ENCODE measurements around the gene BRS3. TPM values are rescaled to one million over a fixed set of nuclear protein-coding genes. Genes with fewer than 3 reads are reported as not detected.

BRS3 gene
- polyA plus RNA-seq, 6 donors from 2014 or later: not detected

DNA sequence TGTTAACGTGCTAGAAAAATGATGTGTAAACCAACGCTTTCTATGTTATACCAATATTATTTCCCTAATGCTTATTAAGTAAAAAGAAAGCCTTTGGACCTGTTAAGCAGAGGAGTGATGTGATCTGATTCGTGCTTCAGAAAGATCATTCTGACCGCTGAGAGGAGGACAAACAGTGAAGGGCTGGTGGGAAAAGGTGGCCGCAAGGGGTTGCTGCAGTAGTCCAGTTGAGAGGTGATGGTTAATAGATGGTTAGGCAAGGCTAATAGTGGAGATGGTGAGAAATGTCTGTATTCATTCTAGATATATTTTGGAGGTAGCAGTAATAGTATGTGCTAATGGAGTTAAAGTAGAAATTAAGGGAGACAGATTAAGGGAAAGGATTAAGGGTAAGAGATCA lies 31.3 kb downstream of the BRS3 start:
- Mint-ChIP-seq H3K4me1 (no peaks in the 10 kb centered on the region), H3K36me3 (no peaks in the 10 kb centered on the region), H3K4me3 (no peak overlapping the region), H3K27ac (no peak overlapping the region), H3K9me3 (peaks cover 0 to 5% (median 0%) of the 10 kb centered on the region in 7 donors), H3K27me3 (no peaks in the 10 kb centered on the region)
- ATAC-seq (ENCODE audit: low read depth in 2 of 2) (no peak), DNase-seq (no peak)

DNA sequence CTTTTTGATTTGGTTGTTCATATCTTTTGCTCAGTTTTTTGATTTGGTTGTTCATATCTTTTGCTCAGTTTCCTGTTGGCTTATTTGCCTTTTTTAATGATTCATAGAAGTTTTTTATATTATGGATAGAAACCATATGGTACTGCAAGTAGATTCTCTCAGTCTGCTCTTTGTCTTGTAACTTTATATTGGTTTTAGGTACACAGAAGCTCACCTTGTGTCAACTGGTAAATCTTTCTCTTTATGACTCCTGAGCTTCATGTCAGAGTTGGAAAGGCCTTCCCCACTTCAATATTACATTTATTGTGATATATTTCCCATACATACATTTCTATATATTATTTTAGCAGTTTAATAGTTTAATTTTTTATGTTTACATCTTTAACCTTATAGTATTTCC lies 36.0 kb downstream of the BRS3 start:
- ATAC-seq (ENCODE audit: low read depth in 2 of 2): no peak
- no peaks in the 10 kb centered on the region for H3K36me3 Mint-ChIP-seq
- no peak overlapping the region for H3K4me3 Mint-ChIP-seq

GRCh38 chrX:136525738-136526606 lies 38.2 kb downstream of the BRS3 start:
- H3K4me3 Mint-ChIP-seq: no peak overlapping the region
- no peak for DNase-seq
- peaks cover 0 to 3% (median 0%) of the 10 kb centered on the region in 3 donors for H3K4me1 Mint-ChIP-seq
- no peak overlapping the region for H3K27ac Mint-ChIP-seq
- peaks cover 0 to 20% (median 0%) of the 10 kb centered on the region in 3 donors for H3K27me3 Mint-ChIP-seq
- H3K36me3 Mint-ChIP-seq: no peaks in the 10 kb centered on the region
- ATAC-seq (ENCODE audit: low read depth in 2 of 2): no peak
- H3K9me3 Mint-ChIP-seq: peaks cover 0 to 4% (median 0%) of the 10 kb centered on the region in 7 donors

More for the DNA sequence above, 36.0 kb downstream of the BRS3 start:
- no peak for DNase-seq
- Mint-ChIP-seq H3K27me3 (peaks cover 0 to 17% (median 0%) of the 10 kb centered on the region in 3 donors), H3K4me1 (no peaks in the 10 kb centered on the region), H3K9me3 (peaks cover 0 to 2% (median 0%) of the 10 kb centered on the region in 7 donors), H3K27ac (peak overlapping the region in 1 of 6 donors; percentile 19)

- Mint-ChIP-seq H3K36me3 (no peaks in the 10 kb centered on the region), H3K27ac (peak overlapping the region in 1 of 6 donors; percentile 36)
Observed at GRCh38 chrX:136528645-136529315, 41.0 kb downstream of the BRS3 start.

DNA sequence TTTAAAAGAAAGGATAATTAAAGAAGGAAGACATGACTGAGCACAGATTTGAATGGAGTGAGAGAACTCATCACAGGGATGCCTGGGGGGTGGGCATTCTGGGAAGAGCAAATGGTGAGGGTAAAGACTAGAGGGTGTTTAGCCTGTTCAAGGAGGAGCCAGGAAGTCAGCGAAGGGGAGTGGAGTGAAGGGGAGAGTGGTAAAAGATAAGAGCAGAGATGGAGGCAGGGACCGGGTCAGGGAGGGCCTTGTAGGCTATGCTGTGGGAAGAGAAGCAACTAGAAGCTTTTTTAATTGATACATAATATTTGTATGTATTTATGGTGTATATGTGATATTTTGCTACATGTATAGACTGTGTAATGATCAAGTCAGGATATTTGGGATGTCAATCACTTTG lies 42.0 kb downstream of the BRS3 start:
- Mint-ChIP-seq H3K36me3 (no peaks in the 10 kb centered on the region), H3K27ac (no peak overlapping the region), H3K27me3 (peaks cover 0 to 20% (median 0%) of the 10 kb centered on the region in 3 donors), H3K4me3 (no peak overlapping the region), H3K4me1 (peaks cover 0 to 3% (median 0%) of the 10 kb centered on the region in 3 donors), H3K9me3 (peaks cover 0 to 4% (median 0%) of the 10 kb centered on the region in 7 donors)
- ATAC-seq (ENCODE audit: low read depth in 2 of 2): no peak
- DNase-seq: no peak

More at GRCh38 chrX:136528645-136529315, 41.0 kb downstream of the BRS3 start:
- no peak for DNase-seq
- Mint-ChIP-seq H3K27me3 (peaks cover 0 to 20% (median 0%) of the 10 kb centered on the region in 3 donors), H3K4me3 (no peak overlapping the region), H3K9me3 (peaks cover 0 to 4% (median 0%) of the 10 kb centered on the region in 7 donors), H3K4me1 (peaks cover 0 to 3% (median 0%) of the 10 kb centered on the region in 3 donors)
- ATAC-seq (ENCODE audit: low read depth in 2 of 2): no peak

DNA sequence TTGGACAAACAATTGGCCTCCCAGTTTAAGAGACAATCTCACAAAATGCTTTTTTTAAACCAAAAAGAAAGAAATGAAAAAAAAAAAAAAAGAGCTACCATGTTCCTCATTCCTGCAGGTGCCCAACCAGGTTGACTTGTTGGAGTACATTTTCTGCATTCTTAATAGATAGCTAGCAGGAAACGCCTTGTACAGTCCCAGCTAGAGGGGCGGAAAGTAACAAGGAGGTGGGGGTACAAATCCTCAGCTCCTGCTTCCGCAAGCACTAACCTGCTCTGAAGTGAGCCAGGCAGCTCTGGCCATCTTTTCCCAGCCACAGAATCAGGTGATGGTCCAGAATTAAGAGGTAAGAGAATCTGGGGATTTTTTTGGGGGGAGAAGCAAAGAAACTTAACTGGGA lies 44.2 kb downstream of the BRS3 start, which contains the start of gene VGLL1:
TSS of gene VGLL1 (plus strand) at position 265 of the 400 bp plus-strand sequence. CDS start 3,806 bp downstream, outside the sequence.
- Mint-ChIP-seq H3K36me3 (no peaks in the 10 kb centered on the region), H3K4me3 (no peak within 1 kb of the TSS), H3K27me3 (peaks cover 0 to 20% (median 6%) of the 10 kb centered on the region in 3 donors), H3K27ac (peak within 1 kb of the TSS in 1 of 6 donors; percentile 48), H3K9me3 (peaks cover 0 to 4% (median 0%) of the 10 kb centered on the region in 7 donors), H3K4me1 (peaks cover 0 to 3% (median 0%) of the 10 kb centered on the region in 3 donors)
- DNase-seq (no peak), ATAC-seq (ENCODE audit: low read depth in 2 of 2) (no peak)

GRCh38 chrX:136534131-136534530 lies 46.4 kb downstream of the BRS3 start:
- no peaks in the 10 kb centered on the region for H3K9me3 Mint-ChIP-seq
- no peak overlapping the region for H3K4me3 Mint-ChIP-seq
- H3K36me3 Mint-ChIP-seq: no peaks in the 10 kb centered on the region
- no peak for DNase-seq
- H3K27ac Mint-ChIP-seq: no peak overlapping the region
- H3K27me3 Mint-ChIP-seq: peaks cover 0 to 6% (median 3%) of the 10 kb centered on the region in 3 donors
- no peak for ATAC-seq (ENCODE audit: low read depth in 2 of 2)
- H3K4me1 Mint-ChIP-seq: peaks cover 0 to 3% (median 0%) of the 10 kb centered on the region in 3 donors

DNA sequence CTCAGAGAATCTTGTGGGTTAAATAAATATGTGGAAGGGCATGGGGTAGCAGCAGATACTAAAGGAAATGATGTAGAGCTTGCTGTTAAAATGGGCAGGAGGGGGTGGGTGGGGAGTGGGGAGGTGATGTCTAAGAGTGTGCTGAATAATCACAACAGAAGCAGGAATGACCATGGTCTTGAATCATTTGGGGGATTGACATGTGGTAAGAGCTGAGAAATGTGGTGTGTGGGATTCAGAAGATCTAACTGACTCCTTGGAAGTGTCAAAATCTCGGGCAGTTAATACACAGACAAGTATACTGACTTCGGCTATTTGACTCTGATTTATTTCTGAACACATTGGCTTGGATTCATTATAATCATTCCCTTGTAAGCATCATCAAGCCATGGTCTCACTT lies 51.1 kb downstream of the BRS3 start:
- DNase-seq: no peak
- ATAC-seq (ENCODE audit: low read depth in 2 of 2): no peak
- Mint-ChIP-seq H3K4me1 (no peaks in the 10 kb centered on the region), H3K9me3 (no peaks in the 10 kb centered on the region), H3K4me3 (no peak overlapping the region), H3K36me3 (no peaks in the 10 kb centered on the region), H3K27me3 (peaks cover 0 to 19% (median 6%) of the 10 kb centered on the region in 3 donors), H3K27ac (no peak overlapping the region)

- no peak for ATAC-seq (ENCODE audit: low read depth in 2 of 2)
- no peaks in the 10 kb centered on the region for H3K9me3 Mint-ChIP-seq
- no peaks in the 10 kb centered on the region for H3K4me1 Mint-ChIP-seq
- no peaks in the 10 kb centered on the region for H3K36me3 Mint-ChIP-seq
- no peak overlapping the region for H3K4me3 Mint-ChIP-seq
- peaks cover 0 to 19% (median 6%) of the 10 kb centered on the region in 3 donors for H3K27me3 Mint-ChIP-seq
- no peak for DNase-seq
- H3K27ac Mint-ChIP-seq: no peak overlapping the region
Observed at GRCh38 chrX:136540226-136540625, 52.5 kb downstream of the BRS3 start.

GRCh38 chrX:136541294-136541693 lies 53.5 kb downstream of the BRS3 start:
- Mint-ChIP-seq H3K27ac (no peak overlapping the region), H3K4me3 (no peak overlapping the region), H3K9me3 (no peaks in the 10 kb centered on the region), H3K36me3 (no peaks in the 10 kb centered on the region), H3K4me1 (no peaks in the 10 kb centered on the region), H3K27me3 (peaks cover 0 to 19% (median 4%) of the 10 kb centered on the region in 3 donors)
- ATAC-seq (ENCODE audit: low read depth in 2 of 2) (no peak), DNase-seq (no peak)

GRCh38 chrX:136542281-136542680 lies 54.5 kb downstream of the BRS3 start:
- Mint-ChIP-seq H3K27ac (no peak overlapping the region), H3K36me3 (no peaks in the 10 kb centered on the region), H3K27me3 (peaks cover 0 to 19% (median 0%) of the 10 kb centered on the region in 3 donors), H3K9me3 (peaks cover 0 to 2% (median 0%) of the 10 kb centered on the region in 7 donors), H3K4me1 (no peaks in the 10 kb centered on the region), H3K4me3 (no peak overlapping the region)
- DNase-seq (no peak), ATAC-seq (ENCODE audit: low read depth in 2 of 2) (no peak)

Data from naive B cell (primary cell).